K562 (cell line): ENCODE data around the gene TRPV5. TPM values are rescaled to one million over a fixed set of nuclear protein-coding genes. Genes with fewer than 3 reads are reported as not detected.

Experiments used
- ATAC-seq: fragments of 200-7000 bp; cut with Tn5 transposase; 3 replicates; pipeline ENCODE4 v1.9.1; 2020; ENCODE audit warnings: moderate library complexity
- BruUV-seq: library from RNA; stranded (reverse); fragments of 400-500 nt; replicated peaks from 2 replicates; lab custom pipeline; 2021; lab: Mats Ljungman, UMichigan
- CTCF ChIA-PET: fragments of 300-600 bp; formaldehyde crosslinking; extraction: SDS; loops from one replicate; lab custom pipeline; 2021; ENCODE audit warnings: low intra/inter-chr PET ratio; lab: Yijun Ruan, JAX
- POLR2A ChIA-PET: fragments of 300-600, 350-650 bp; sonication (Branson Sonifier 250); formaldehyde crosslinking; extraction: SDS; loops from one replicate; lab custom pipeline; 2021; ENCODE audit warnings: antibody characterized with exemption, inconsistent platforms; lab: Yijun Ruan, JAX
- DNase-seq, 4 experiments: peaks; one replicate each; pipeline versions ENCODE4 v3.0.0 to v3.0.0-alpha.2; 2011 to 2018; ENCODE audit warnings: low spot score in 3 of 4, mixed read lengths in 3 of 4; ENCODE audit errors: extremely low read depth in 1 of 4
- FAIRE-seq: peaks from 2 replicates; lab custom pipeline; 2011; peaks lifted over from hg19 to GRCh38; lab: Jason Lieb, UNC
- H2AFZ ChIP-seq: 2 replicates; pipeline ENCODE4 v1.6.0; 2011; ENCODE audit warnings: low read depth, low read length, control low read depth, inconsistent platforms
- H3K27ac ChIP-seq: fragments of 200-600 bp; 3 replicates; pipeline ENCODE4 v1.8.0; 2011; ENCODE audit warnings: low read depth, mild to moderate bottlenecking, control low read depth, inconsistent platforms, low read length, moderate library complexity, mixed read lengths; ENCODE audit errors: extremely low read depth
- H3K27me3 ChIP-seq, 2 experiments: fragments of 300-600 bp in 1 of 2; 2 replicates in 1 of 2; 3 replicates in 1 of 2; pipeline versions ENCODE4 v1.6.0 to v1.8.0; 2011; ENCODE audit warnings: inconsistent platforms in 2 of 2, low read length in 2 of 2, mild to moderate bottlenecking in 1 of 2, mixed read lengths in 1 of 2, moderate library complexity in 1 of 2; ENCODE audit not compliant: control insufficient read depth in 2 of 2, insufficient read depth in 2 of 2
- H3K36me3 ChIP-seq: fragments of 300-600 bp; 3 replicates; pipeline ENCODE4 v1.8.0; 2011; ENCODE audit warnings: mild to moderate bottlenecking, low read length, inconsistent platforms; ENCODE audit not compliant: control insufficient read depth, insufficient read depth
- H3K4me1 ChIP-seq, 2 experiments: fragments of 200-600 bp in 1 of 2; replicated peaks in 1 of 2; 2 replicates in 1 of 2; 3 replicates in 1 of 2; pipeline versions ENCODE4 v1.5.1 to v1.8.0; 2011; ENCODE audit warnings: inconsistent platforms in 2 of 2, low read length in 2 of 2, mild to moderate bottlenecking in 1 of 2, mixed read lengths in 1 of 2, moderate library complexity in 1 of 2; ENCODE audit not compliant: control insufficient read depth in 2 of 2, insufficient read depth in 2 of 2
- H3K4me2 ChIP-seq: 2 replicates; pipeline ENCODE4 v1.6.1; 2011; ENCODE audit warnings: low read length, control low read depth, inconsistent platforms, mixed read lengths; ENCODE audit not compliant: insufficient read depth
- H3K4me3 ChIP-seq: fragments of 200-600 bp; sonication (generic), shearing (Covaris generic); 2 replicates; pipeline ENCODE4 v1.5.1; 2016; ENCODE audit warnings: control low read depth, inconsistent platforms
- H3K79me2 ChIP-seq: fragments of 200-600 bp; 3 replicates; pipeline ENCODE4 v1.8.0; 2011; ENCODE audit warnings: low read length, inconsistent platforms; ENCODE audit not compliant: control insufficient read depth, insufficient read depth
- H3K9ac ChIP-seq, 2 experiments: 2 replicates each; pipeline versions ENCODE4 v1.6.0 to v1.6.1; 2011; ENCODE audit warnings: low read depth in 2 of 2, low read length in 2 of 2, control low read depth in 1 of 2, inconsistent platforms in 1 of 2, mild to moderate bottlenecking in 1 of 2, mixed read lengths in 1 of 2; ENCODE audit not compliant: insufficient read depth in 1 of 2
- H3K9me1 ChIP-seq: one replicate; pipeline ENCODE4 v1.6.0; 2011; ENCODE audit warnings: inconsistent platforms, mild to moderate bottlenecking, low read length, moderate library complexity; ENCODE audit not compliant: control insufficient read depth, insufficient read depth
- H3K9me3 ChIP-seq: replicated peaks from 2 replicates; pipeline ENCODE4 v1.5.1; 2011; ENCODE audit warnings: low read depth, low read length, inconsistent platforms; ENCODE audit not compliant: control insufficient read depth, insufficient read depth
- H4K20me1 ChIP-seq: replicated peaks from 2 replicates; pipeline ENCODE4 v1.6.1; 2011; ENCODE audit warnings: low read length, inconsistent platforms, mixed read lengths; ENCODE audit not compliant: control insufficient read depth, insufficient read depth
- CBX2 ChIP-seq: fragments of 200-600 bp; sonication (generic); IDR thresholded peaks from one replicate; pipeline ENCODE4 v1.6.1; 2012; ENCODE audit warnings: mild to moderate bottlenecking, low read length, inconsistent platforms; ENCODE audit not compliant: insufficient read depth, poor library complexity, severe bottlenecking
- CCAR2 ChIP-seq: fragments of 200-400 bp; formaldehyde crosslinking; IDR thresholded peaks from 2 replicates; pipeline ENCODE4 v1.6.1; 2017; ENCODE audit warnings: mild to moderate bottlenecking, low read depth, low read length
- COPS2 ChIP-seq: fragments of 450-650 bp; conservative IDR thresholded peaks from 2 replicates; pipeline ENCODE4 v1.6.1; 2016; ENCODE audit warnings: mild to moderate bottlenecking, moderate library complexity
- EP300 ChIP-seq: IDR thresholded peaks from 2 replicates; pipeline ENCODE4 v1.6.1; 2012; ENCODE audit warnings: low read length, improper control_type of control experiment
- MCM3 ChIP-seq: fragments of 450-650 bp; IDR thresholded peaks from 2 replicates; pipeline ENCODE4 v1.6.1; 2016
- NEUROD1 ChIP-seq: fragments of 150-350 bp; IDR thresholded peaks from 2 replicates; pipeline ENCODE4 v1.6.1; 2014; ENCODE audit warnings: borderline replicate concordance, low read length, low read depth; ENCODE audit not compliant: partially characterized antibody
- NFXL1 ChIP-seq: fragments of 450-650 bp; formaldehyde crosslinking; IDR thresholded peaks from 2 replicates; pipeline ENCODE4 v1.4.0; 2021; ENCODE audit warnings: mild to moderate bottlenecking
- OTX1 ChIP-seq: fragments of 450-650 bp; formaldehyde crosslinking; IDR thresholded peaks from 2 replicates; pipeline ENCODE4 v1.4.0; 2022; ENCODE audit warnings: mild to moderate bottlenecking
- RFX1 ChIP-seq: fragments of 450-650 bp; IDR thresholded peaks from 2 replicates; pipeline ENCODE4 v1.6.1; 2016; ENCODE audit warnings: mild to moderate bottlenecking, moderate library complexity
- SIRT6 ChIP-seq: IDR thresholded peaks from one replicate; pipeline ENCODE4 v1.6.1; 2012; ENCODE audit warnings: low read depth, mild to moderate bottlenecking, control low read depth, inconsistent platforms, low read length, moderate library complexity
- ZEB2 ChIP-seq: fragments of 450-650 bp; IDR thresholded peaks from 2 replicates; pipeline ENCODE4 v1.6.1; 2016
- ZNF165 ChIP-seq: fragments of 250-450 bp; sonication (Bioruptor Pico); IDR thresholded peaks from 2 replicates; pipeline ENCODE4 v1.4.0; 2020; ENCODE audit warnings: borderline replicate concordance
- ZNF217 ChIP-seq: sonication (generic); formaldehyde crosslinking; IDR thresholded peaks from 2 replicates; pipeline ENCODE4 v1.8.0; 2022; ENCODE audit warnings: mild to moderate bottlenecking, missing genetic modification reagents
- ZNF644 ChIP-seq: fragments of 200-800 bp; sonication (Bioruptor generic); IDR thresholded peaks from 2 replicates; pipeline ENCODE4 v1.6.1; 2016; ENCODE audit warnings: low read depth, missing genetic modification characterization, missing compliant biosample characterization
- WGBS: fragments of 100-300 bp; shearing (Covaris generic); methylation state at CpG from one replicate; pipeline ENCODE4 v1.1.6; 2016; ENCODE audit warnings: low coverage, mixed read lengths; ENCODE audit not compliant: insufficient coverage; ENCODE audit errors: missing lambda C conversion rate; 5-methylcytosine and 5-hydroxymethylcytosine counted together
- in situ Hi-C: fragments of 300-500 bp; cut with MboI; formaldehyde crosslinking; loops from 4 replicates; pipeline ENCODE4 v1.15.0; 2018; ENCODE audit warnings: inconsistent platforms, mixed read lengths
- intact Hi-C: fragments of 100-400 bp; cut with micrococcal nuclease; formaldehyde crosslinking; loops from 2 replicates; pipeline ENCODE4 v1.14.2; 2022
- polyA plus RNA-seq, 8 experiments: library from polyadenylated mRNA; depleted of rRNA in 4 of 8; stranded (reverse) in 5 of 8; unstranded in 3 of 8; fragments of >200 nt; fragmentation: Nextera tagmentation in 2 of 8; fragmentation: Illumina TruSeq in 1 of 8; extraction: Ambion mirVana in 2 of 8; extraction: Trizol in 1 of 8; gene quantifications; 2 replicates each; pipeline versions ENCODE4 v1.2.1 to v1.2.3, GENCODE V29; 2011 to 2014; ENCODE audit warnings: inconsistent platforms in 1 of 8, missing spikeins in 1 of 8
- total RNA-seq, 7 experiments: library from RNA; depleted of rRNA in 6 of 7; stranded (reverse); fragments of >200 nt in 6 of 7; fragmentation: Illumina TruSeq in 2 of 7; extraction: Trizol in 2 of 7; gene quantifications; 2 replicates each; pipeline versions ENCODE4 v1.2.1 to v1.2.3, GENCODE V29; 2011 to 2021; ENCODE audit warnings: low replicate concordance in 1 of 7
- TF ChIP-seq, protein P1 (sequence below): sonication (generic); formaldehyde crosslinking; IDR thresholded peaks from 2 replicates; pipeline ENCODE4 v1.8.0; 2022; ENCODE audit warnings: mild to moderate bottlenecking, missing genetic modification reagents
- TF ChIP-seq, protein P2 (sequence below): fragments of 250-450 bp; sonication (Bioruptor Pico); IDR thresholded peaks from 2 replicates; pipeline ENCODE4 v1.4.0; 2020

Gene TRPV5
- total and polyA plus RNA-seq, 9 of the 15 experiments (the other 6 are each of a cell fraction or from before 2014, with no cell fraction given): not detected

DNA sequence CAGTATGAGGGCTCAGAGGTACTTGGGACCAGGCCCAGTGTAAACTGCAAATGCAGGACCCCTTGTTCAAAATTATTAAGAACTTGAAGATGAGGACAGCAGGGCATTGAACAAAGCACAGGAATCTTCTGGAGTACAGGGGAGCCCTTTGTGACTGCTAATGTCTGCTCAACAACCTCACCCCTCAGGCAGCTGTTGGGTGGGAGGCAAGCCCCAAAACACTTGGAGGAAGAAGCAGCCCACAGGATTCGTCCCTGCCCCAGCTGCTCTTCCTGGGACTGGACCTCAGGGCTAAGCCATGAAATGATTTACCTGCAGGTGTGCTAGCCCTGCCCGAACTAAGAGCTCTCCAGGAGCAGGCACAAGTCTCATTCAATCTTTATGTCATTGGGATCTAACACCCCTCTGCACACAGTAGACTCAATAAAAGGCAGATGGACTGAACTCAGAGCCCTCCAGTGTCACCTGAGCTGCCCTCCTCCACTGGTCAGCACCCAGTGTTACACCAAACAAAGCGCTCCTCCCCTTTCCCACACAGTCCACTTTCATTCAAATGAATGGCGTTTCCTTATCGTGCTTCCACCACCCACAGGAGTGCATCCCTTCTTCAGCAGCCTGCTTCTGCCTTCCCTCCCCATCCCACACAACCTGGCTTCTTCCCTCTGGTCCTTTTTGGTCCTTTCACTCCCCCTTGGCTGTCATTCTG, 1.0 kb downstream of the TRPV5 start (continued):
- TF ChIP-seq ZNF165 (CRISPR knock-in tag) (no peak), OTX1 (0 out of 2 replicates have a peak, but pooled peaks have one; percentile 22)

DNA sequence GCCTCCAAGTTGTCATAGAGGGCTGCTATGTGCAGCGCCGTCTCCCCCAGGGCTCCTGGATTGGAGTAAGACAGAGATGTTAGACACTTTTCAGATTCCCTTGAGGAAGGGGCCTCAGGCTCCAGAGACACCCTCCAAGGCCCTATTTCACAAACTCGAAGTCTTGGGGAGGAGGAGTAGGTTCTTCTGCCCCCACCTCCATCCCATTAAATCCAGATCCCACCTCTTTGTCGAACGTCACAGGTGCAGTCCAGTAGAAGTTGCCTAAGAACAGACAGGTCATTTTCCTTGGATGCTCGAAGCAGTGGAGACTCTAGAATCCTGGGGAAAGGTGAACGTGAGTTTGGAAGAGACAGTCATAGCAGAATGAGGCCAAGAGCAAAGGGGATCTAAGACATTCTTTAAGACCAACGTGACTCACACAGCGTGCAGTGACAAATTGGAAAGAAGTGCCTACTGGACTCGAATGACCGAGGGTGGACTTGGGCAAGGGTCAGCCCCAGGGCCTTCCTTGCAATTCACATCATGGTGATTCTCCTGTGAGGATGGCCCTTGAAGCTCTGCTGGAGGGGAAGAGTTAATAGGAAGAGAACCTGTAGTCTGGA, 3.3 kb downstream of the TRPV5 start:
- ATAC-seq: no peak
- POLR2A ChIA-PET: no interaction called here
- no peak for TF ChIP-seq EP300
- no peak for TF ChIP-seq ZEB2
- no peak for TF ChIP-seq CBX2
- TF ChIP-seq, protein P1, sequence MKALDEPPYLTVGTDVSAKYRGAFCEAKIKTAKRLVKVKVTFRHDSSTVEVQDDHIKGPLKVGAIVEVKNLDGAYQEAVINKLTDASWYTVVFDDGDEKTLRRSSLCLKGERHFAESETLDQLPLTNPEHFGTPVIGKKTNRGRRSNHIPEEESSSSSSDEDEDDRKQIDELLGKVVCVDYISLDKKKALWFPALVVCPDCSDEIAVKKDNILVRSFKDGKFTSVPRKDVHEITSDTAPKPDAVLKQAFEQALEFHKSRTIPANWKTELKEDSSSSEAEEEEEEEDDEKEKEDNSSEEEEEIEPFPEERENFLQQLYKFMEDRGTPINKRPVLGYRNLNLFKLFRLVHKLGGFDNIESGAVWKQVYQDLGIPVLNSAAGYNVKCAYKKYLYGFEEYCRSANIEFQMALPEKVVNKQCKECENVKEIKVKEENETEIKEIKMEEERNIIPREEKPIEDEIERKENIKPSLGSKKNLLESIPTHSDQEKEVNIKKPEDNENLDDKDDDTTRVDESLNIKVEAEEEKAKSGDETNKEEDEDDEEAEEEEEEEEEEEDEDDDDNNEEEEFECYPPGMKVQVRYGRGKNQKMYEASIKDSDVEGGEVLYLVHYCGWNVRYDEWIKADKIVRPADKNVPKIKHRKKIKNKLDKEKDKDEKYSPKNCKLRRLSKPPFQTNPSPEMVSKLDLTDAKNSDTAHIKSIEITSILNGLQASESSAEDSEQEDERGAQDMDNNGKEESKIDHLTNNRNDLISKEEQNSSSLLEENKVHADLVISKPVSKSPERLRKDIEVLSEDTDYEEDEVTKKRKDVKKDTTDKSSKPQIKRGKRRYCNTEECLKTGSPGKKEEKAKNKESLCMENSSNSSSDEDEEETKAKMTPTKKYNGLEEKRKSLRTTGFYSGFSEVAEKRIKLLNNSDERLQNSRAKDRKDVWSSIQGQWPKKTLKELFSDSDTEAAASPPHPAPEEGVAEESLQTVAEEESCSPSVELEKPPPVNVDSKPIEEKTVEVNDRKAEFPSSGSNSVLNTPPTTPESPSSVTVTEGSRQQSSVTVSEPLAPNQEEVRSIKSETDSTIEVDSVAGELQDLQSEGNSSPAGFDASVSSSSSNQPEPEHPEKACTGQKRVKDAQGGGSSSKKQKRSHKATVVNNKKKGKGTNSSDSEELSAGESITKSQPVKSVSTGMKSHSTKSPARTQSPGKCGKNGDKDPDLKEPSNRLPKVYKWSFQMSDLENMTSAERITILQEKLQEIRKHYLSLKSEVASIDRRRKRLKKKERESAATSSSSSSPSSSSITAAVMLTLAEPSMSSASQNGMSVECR (CRISPR knock-in tag): 0 out of 2 replicates have a peak, but pooled peaks have one; percentile 32
- TF ChIP-seq SIRT6: no peak
- no peak for TF ChIP-seq RFX1
- 0 out of 2 replicates have a peak, but pooled peaks have one; percentile 4 for TF ChIP-seq MCM3
- no peak for TF ChIP-seq COPS2
- no peak for TF ChIP-seq ZNF644 (tag)
- no peak for TF ChIP-seq CCAR2
- no peak for TF ChIP-seq ZNF217 (CRISPR knock-in tag)
- TF ChIP-seq, protein P2, sequence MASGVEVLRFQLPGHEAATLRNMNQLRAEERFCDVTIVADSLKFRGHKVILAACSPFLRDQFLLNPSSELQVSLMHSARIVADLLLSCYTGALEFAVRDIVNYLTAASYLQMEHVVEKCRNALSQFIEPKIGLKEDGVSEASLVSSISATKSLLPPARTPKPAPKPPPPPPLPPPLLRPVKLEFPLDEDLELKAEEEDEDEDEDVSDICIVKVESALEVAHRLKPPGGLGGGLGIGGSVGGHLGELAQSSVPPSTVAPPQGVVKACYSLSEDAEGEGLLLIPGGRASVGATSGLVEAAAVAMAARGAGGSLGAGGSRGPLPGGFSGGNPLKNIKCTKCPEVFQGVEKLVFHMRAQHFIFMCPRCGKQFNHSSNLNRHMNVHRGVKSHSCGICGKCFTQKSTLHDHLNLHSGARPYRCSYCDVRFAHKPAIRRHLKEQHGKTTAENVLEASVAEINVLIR (CRISPR knock-in tag): no peak
- TF ChIP-seq NEUROD1: no peak
- no peak for TF ChIP-seq NFXL1

More for the DNA sequence above, 3.3 kb downstream of the TRPV5 start:
- no peak overlapping the region for H3K9ac ChIP-seq
- FAIRE-seq (no peak), DNase-seq (no peak)
- no peak overlapping the region for H3K4me2 ChIP-seq
- WGBS: 1% methylated on average over 11 of the region's 11 CpGs
- H3K79me2 ChIP-seq: no peaks in the 10 kb centered on the region
- no TSS peak for BruUV-seq
- no peaks in the 10 kb centered on the region for H3K9me3 ChIP-seq
- no peak overlapping the region for H2AFZ ChIP-seq
- H3K9me1 ChIP-seq: no peaks in the 10 kb centered on the region
- in situ Hi-C loops: no loop called here
- H3K36me3 ChIP-seq: no peaks in the 10 kb centered on the region
- H3K4me3 ChIP-seq: no peak overlapping the region
- intact Hi-C loops: no loop called here
- CTCF ChIA-PET: interaction anchor here (0.5 kb wide), 1 partner anchor 47 kb away, joined by 4 read pairs; no protein-coding TSS in a partner anchor
- peaks cover 30 to 56% of the 10 kb centered on the region in 2 experiments for H3K27me3 ChIP-seq
- no peak overlapping the region for H3K27ac ChIP-seq
- H3K4me1 ChIP-seq: no peaks in the 10 kb centered on the region; a peak in 1 of 5 replicates
- peaks cover 4% of the 10 kb centered on the region; the same call in 1 of the 2 replicates for H4K20me1 ChIP-seq
